HEK293 (cell line): ENCODE data around the gene FOSL1.

Experiments used
- EGR2 ChIP-seq: fragments of 450-650 bp; formaldehyde crosslinking; IDR thresholded peaks from 2 replicates; pipeline ENCODE4 v1.5.1; 2016; ENCODE audit warnings: low read depth, missing biosample characterization, missing genetic modification characterization
- GLI4 ChIP-seq: fragments of 450-650 bp; formaldehyde crosslinking; IDR thresholded peaks from 2 replicates; pipeline ENCODE4 v1.5.1; 2016; ENCODE audit warnings: missing biosample characterization, missing genetic modification characterization
- OSR2 ChIP-seq: fragments of 450-650 bp; formaldehyde crosslinking; IDR thresholded peaks from 2 replicates; pipeline ENCODE4 v1.5.1; 2016; ENCODE audit warnings: missing biosample characterization, missing genetic modification characterization
- PRDM6 ChIP-seq: fragments of 450-650 bp; formaldehyde crosslinking; IDR thresholded peaks from 2 replicates; pipeline ENCODE4 v1.5.1; 2017; ENCODE audit warnings: missing biosample characterization, missing genetic modification characterization
- SCRT2 ChIP-seq: fragments of 450-650 bp; formaldehyde crosslinking; IDR thresholded peaks from 2 replicates; pipeline ENCODE4 v1.5.1; 2016; ENCODE audit warnings: missing biosample characterization, missing genetic modification characterization
- YY1 ChIP-seq: fragments of 450-650 bp; formaldehyde crosslinking; IDR thresholded peaks from 2 replicates; pipeline ENCODE4 v1.5.1; 2018; ENCODE audit warnings: missing biosample characterization, missing genetic modification characterization
- ZBTB11 ChIP-seq: fragments of 450-650 bp; formaldehyde crosslinking; conservative IDR thresholded peaks from 2 replicates; pipeline ENCODE4 v1.5.1; 2016; ENCODE audit warnings: low read depth, missing biosample characterization, missing genetic modification characterization
- ZBTB17 ChIP-seq: fragments of 450-650 bp; formaldehyde crosslinking; IDR thresholded peaks from 2 replicates; pipeline ENCODE4 v1.5.1; 2016; ENCODE audit warnings: missing biosample characterization, missing genetic modification characterization
- ZBTB26 ChIP-seq: fragments of 450-650 bp; formaldehyde crosslinking; optimal IDR thresholded peaks from 2 replicates; pipeline ENCODE3; 2016; ENCODE audit warnings: missing biosample characterization, mild to moderate bottlenecking, missing genetic modification characterization
- ZBTB49 ChIP-seq: fragments of 450-650 bp; formaldehyde crosslinking; IDR thresholded peaks from 2 replicates; pipeline ENCODE4 v1.5.1; 2016; ENCODE audit warnings: missing biosample characterization, missing genetic modification characterization, low read depth
- ZFP69B ChIP-seq: fragments of 450-650 bp; formaldehyde crosslinking; IDR thresholded peaks from 2 replicates; pipeline ENCODE4 v1.5.1; 2016; ENCODE audit warnings: missing biosample characterization, missing genetic modification characterization
- ZIC2 ChIP-seq: fragments of 450-650 bp; formaldehyde crosslinking; IDR thresholded peaks from 2 replicates; pipeline ENCODE4 v1.5.1; 2016; ENCODE audit warnings: missing biosample characterization, missing genetic modification characterization
- ZNF121 ChIP-seq: fragments of 450-650 bp; formaldehyde crosslinking; IDR thresholded peaks from 2 replicates; pipeline ENCODE4 v1.5.1; 2016; ENCODE audit warnings: missing biosample characterization, missing genetic modification characterization
- ZNF133 ChIP-seq: fragments of 450-650 bp; formaldehyde crosslinking; IDR thresholded peaks from 2 replicates; pipeline ENCODE4 v1.5.1; 2016; ENCODE audit warnings: missing biosample characterization, missing genetic modification characterization
- ZNF169 ChIP-seq: fragments of 450-650 bp; formaldehyde crosslinking; IDR thresholded peaks from 2 replicates; pipeline ENCODE4 v1.5.1; 2016; ENCODE audit warnings: missing biosample characterization, missing genetic modification characterization
- ZNF211 ChIP-seq: fragments of 450-650 bp; formaldehyde crosslinking; IDR thresholded peaks from 2 replicates; pipeline ENCODE4 v1.5.1; 2016; ENCODE audit warnings: low read depth, missing biosample characterization, missing genetic modification characterization
- ZNF214 ChIP-seq: fragments of 450-650 bp; formaldehyde crosslinking; IDR thresholded peaks from 2 replicates; pipeline ENCODE4 v1.5.1; 2017; ENCODE audit warnings: missing biosample characterization, mild to moderate bottlenecking, missing genetic modification characterization, borderline replicate concordance
- ZNF292 ChIP-seq: fragments of 450-650 bp; formaldehyde crosslinking; IDR thresholded peaks from 2 replicates; pipeline ENCODE4 v1.5.1; 2016; ENCODE audit warnings: low read depth, missing biosample characterization, missing genetic modification characterization, borderline replicate concordance
- ZNF398 ChIP-seq: fragments of 450-650 bp; formaldehyde crosslinking; IDR thresholded peaks from 2 replicates; pipeline ENCODE4 v1.5.1; 2017; ENCODE audit warnings: missing biosample characterization, missing genetic modification characterization
- ZNF426 ChIP-seq: fragments of 450-650 bp; formaldehyde crosslinking; IDR thresholded peaks from 2 replicates; pipeline ENCODE4 v1.5.1; 2017; ENCODE audit warnings: missing biosample characterization, missing genetic modification characterization, mild to moderate bottlenecking, inconsistent platforms, moderate library complexity
- ZNF548 ChIP-seq: fragments of 450-650 bp; formaldehyde crosslinking; IDR thresholded peaks from 2 replicates; pipeline ENCODE4 v1.5.1; 2016; ENCODE audit warnings: missing biosample characterization, missing genetic modification characterization
- ZNF600 ChIP-seq: fragments of 450-650 bp; formaldehyde crosslinking; IDR thresholded peaks from 2 replicates; pipeline ENCODE4 v1.5.1; 2016; ENCODE audit warnings: missing biosample characterization, missing genetic modification characterization
- ZNF707 ChIP-seq: fragments of 450-650 bp; formaldehyde crosslinking; IDR thresholded peaks from 2 replicates; pipeline ENCODE4 v1.5.1; 2016; ENCODE audit warnings: missing biosample characterization, missing genetic modification characterization
- ZNF776 ChIP-seq: fragments of 450-650 bp; formaldehyde crosslinking; IDR thresholded peaks from 2 replicates; pipeline ENCODE4 v1.5.0; 2017; ENCODE audit warnings: missing biosample characterization, missing genetic modification characterization, borderline replicate concordance
- TF ChIP-seq, protein P1 (sequence below): fragments of 450-650 bp; formaldehyde crosslinking; IDR thresholded peaks from 2 replicates; pipeline ENCODE4 v1.5.1; 2016; ENCODE audit warnings: missing biosample characterization, missing genetic modification characterization

Gene FOSL1

GRCh38 chr11:65860278-65861164 is 39.7 kb downstream of the FOSL1 start, which contains the start of gene MUS81 (continued):
- TF ChIP-seq ZBTB49 (no peak), ZNF121 (no peak), ZFP69B (0 out of 2 replicates have a peak, but pooled peaks have one; percentile 23), PRDM6 (tag by site-specific recombination) (no peak), ZNF211 (tag by site-specific recombination) (no peak), ZNF398 (tag by site-specific recombination) (peak; percentile 60), ZNF133 (no peak), ZNF707 (tag by site-specific recombination) (no peak), EGR2 (tag by site-specific recombination) (peak; percentile 76), ZNF292 (tag by site-specific recombination) (no peak), ZBTB11 (peak; percentile 92), ZBTB17 (tag by site-specific recombination) (peak; percentile 82), ZNF548 (tag by site-specific recombination) (no peak), GLI4 (no peak; the same call in 1 of the 2 replicates), OSR2 (tag by site-specific recombination) (no peak), ZIC2 (0 out of 2 replicates have a peak, but pooled peaks have one; percentile 4), ZBTB26 (peak; percentile 51), ZNF214 (tag by site-specific recombination) (no peak), ZNF600 (tag by site-specific recombination) (0 out of 2 replicates have a peak, but pooled peaks have one; percentile 27), ZNF169 (tag by site-specific recombination) (no peak), ZNF776 (tag by site-specific recombination) (no peak), SCRT2 (tag by site-specific recombination) (no peak), YY1 (tag by site-specific recombination) (no peak; the same call in 1 of the 2 replicates), ZNF426 (tag by site-specific recombination) (no peak)
- TF ChIP-seq, protein P1, sequence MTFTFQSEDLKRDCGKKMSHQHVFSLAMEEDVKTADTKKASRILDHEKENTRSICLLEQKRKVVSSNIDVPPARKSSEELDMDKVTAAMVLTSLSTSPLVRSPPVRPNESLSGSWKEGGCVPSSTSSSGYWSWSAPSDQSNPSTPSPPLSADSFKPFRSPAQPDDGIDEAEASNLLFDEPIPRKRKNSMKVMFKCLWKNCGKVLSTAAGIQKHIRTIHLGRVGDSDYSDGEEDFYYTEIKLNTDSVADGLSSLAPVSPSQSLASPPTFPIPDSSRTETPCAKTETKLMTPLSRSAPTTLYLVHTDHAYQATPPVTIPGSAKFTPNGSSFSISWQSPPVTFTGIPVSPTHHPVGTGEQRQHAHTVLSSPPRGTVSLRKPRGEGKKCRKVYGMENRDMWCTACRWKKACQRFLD, result no peak
